ENCODE measurements around the gene ATP6V0A1.
"Not testable (repeated sequence)": the region's sequence is repeated elsewhere in the genome, so short reads cannot be mapped to it uniquely, and the experiment has no call there.

The ATP6V0A1 gene

DNA sequence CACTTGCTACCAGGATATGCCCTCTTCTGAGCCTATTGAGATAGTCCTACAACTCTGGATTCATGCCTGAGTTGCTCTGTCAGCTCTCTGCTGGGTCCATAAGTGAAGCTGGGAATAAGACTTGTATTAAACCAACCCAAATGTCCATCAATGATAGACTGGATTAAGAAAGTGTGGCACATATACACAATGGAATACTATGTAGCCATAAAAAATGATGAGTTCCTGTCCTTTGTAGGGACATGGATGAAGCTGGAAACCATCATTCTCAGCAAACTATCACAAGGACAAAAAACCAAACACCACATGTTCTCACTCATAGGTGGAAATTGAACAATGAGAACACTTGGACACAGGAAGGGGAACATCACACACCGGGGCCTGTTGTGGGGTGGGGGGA lies 19.1 kb downstream of the ATP6V0A1 start:
- not testable (repeated sequence) for DNase-seq

DNA sequence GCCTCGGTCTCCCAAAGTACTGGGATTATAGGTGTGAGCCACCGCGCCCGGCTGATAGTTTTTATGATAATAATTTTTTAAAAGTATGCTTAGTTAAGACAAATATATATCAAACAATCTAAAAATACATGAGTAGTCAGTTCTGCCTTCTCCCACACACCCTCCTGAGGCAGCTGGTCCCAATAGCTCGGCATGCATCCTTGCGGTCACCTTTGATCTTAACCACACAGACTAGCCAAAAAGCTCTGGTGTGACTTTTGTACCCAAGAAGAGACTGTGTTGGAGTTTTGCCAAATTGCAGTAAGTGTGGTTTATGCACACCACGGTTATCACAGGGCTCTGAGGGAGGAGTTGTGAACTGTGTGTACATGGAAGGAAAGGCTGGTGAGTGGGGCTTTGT lies 25.6 kb downstream of the ATP6V0A1 start:
- no peak for DNase-seq

DNA sequence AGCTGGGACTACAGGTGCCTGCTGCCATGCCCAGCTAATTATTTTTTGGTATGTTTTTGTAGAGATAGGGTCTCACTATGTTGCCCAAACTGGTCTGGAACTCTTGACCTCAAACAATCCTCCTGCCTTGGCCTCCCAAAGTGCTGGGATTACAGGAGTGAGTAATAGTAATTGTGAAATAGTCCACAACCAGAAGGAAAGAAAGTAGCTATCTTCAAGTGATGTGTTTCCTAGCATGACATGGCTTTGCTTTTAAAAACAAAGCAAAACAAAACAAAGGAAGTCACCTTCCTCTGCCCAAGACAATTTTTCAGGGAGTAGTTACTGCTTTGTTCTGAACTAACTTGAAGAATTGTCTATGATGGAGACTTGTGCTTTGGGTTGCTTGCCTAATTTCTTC lies 27.0 kb downstream of the ATP6V0A1 start:
- DNase-seq = no peak

DNA sequence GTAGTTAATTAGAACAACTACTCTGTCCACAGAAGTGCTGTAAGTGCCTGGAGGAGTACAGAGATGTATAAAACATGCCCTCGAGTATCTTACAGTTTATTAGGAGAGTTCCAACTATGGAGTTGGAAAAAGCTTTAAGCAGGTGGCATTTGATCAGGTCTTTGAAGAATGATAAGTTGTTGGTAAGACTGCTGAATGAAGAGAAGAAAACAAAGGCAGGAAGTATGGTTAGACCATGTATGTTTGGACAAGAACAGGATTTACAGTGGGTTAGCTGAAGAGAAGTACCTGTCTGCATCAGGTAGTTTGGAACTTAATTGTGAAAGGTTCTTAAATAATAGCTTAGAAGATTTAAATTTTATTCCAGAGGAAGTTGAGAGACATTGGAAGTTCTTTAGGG lies 29.4 kb downstream of the ATP6V0A1 start:
- DNase-seq = no peak

DNA sequence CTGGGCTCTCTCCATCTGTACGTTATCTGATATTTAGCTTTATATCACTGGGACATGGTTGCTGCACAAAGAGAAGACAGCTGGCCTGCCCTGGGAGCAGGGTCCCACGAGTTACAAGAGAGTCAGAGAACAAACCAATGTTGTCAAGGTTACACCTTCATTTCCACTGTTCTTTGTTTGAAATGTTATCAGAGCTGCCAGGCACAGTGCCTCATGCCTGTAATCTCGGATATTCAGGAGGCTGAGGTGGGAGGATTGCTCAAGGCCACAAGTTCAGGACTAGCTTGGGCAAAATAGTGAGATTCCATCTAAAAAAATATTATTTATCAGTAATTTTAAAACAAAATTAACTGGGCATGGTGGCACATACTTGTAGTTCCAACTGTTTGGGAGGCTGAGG lies 34.6 kb downstream of the ATP6V0A1 start:
- DNase-seq = no peak

DNA sequence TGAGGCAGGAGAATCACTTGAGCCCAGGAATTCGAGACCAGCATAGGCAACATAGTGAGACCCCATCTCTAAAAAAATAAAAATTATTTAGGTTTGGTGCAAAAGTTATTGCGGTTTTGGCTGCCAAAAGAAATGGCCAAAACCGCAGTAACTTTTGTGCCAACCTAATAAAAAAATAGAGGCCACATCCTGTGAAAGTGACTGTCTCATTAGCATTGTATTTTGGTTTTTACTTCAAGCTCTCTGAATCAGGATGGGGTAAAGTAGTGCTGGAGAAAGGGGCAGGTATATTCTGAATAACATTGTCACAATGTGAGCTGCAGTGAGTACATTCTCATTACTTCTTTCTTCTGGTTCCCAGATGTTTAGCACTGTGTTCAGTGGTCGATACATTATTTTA lies 36.0 kb downstream of the ATP6V0A1 start:
- no peak for DNase-seq

DNA sequence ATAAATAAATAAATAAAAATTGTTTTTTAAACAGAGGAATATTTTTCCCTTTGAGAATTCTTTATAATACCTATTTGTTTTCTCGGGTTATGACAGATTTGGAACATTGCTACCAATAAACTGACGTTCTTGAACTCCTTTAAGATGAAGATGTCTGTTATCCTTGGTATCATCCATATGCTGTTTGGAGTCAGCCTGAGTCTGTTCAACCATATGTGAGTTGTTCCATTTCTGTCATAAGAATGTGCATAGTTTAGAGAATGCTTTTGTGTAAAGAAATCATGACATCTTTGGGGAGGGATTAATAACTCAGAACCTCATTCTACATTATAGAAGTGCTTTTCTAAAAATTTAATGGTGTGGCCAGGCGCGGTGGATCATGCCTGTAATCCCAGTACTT lies 40.1 kb downstream of the ATP6V0A1 start:
- DNase-seq = no peak

DNA sequence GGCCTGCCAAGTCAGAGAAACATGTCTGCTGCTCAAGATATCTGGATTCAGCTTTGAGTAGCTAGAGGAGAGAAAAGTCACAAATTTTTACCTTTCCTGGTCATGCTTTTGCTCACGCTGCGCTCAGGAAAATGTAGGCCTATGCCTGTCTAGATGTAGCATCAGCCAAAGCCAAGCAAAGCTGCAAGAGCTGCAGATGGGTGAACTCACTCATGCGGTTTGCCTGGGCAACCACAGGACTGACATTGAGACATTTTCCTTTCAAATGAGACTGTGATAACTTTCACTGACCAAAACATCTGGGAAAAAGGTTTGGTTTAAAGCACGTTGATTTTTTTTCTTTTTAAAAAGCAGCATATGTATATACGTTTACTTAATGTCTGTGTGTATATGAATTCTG lies 43.4 kb downstream of the ATP6V0A1 start:
- DNase-seq = no peak

DNA sequence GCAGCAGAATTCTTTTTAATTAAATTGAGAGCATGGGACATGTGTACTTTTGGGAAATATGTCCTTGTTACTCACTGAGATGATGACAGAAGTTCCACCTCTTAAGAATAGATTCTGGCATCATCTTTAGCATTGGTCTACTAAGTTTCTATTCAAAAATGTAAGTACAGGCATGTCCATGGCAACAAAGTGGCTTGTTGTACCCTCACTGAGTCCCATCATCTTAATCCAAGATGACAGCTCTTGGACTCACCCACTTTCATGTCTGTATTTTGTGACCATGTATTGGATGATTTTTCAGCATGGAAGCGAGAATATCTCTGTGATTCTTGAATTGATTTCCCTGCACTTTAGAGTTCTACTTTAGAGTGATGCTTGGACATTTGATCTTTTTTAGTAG lies 44.2 kb downstream of the ATP6V0A1 start:
- DNase-seq = no peak

DNA sequence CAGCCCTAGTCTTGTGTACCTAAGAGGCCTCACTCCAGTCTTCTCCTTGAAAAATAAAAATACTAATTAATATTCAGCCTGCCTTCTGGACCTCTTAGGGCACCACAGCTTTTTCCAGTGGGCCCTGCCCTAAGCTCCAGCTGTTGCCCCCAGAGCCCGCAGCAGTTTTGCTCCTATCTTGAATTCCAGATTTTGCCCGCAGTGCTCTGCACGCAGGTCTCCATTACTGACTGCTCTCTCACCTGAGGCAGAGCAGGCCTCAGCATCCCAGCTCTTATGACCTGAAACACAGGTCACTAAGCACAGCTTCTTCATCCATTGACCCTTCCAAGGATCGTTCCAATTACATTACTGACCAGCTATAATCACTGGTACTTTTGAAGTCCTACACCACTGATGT lies 49.0 kb downstream of the ATP6V0A1 start:
- DNase-seq = no peak

DNA sequence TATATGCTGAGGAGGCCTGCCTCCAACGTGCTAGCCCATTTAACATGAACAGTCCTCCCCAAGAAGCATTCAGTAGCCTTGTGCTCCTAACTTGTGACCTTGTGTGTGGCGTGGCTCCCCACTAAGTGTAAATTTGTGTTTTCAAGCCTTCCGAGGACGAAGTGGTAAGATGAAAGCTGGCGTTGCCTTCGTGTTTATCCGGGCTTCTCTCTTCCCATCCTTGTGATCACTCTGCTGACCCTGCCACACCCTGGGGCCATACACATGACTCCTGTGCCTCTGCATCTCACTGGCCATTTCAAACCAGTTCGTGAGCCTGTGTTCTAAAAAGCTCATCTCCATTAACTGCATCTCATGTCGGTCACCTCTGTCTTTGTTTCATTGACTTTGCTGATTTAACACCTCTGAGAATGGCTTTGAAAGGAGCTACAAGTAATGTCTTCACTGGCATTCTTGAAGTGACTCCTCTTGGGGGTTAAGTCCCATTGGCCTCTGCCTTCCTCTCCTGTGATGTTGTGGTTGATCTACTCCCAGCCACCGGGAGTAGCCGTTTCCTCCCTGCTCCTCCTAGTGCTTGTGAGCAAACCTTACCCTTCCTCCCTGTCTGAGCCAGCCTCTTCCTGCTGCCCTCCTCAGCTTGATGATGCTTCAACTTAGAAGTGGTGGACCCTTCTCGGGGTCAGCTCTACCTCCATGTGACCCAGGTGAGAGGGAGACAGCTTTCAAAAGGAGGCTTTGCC lies 49.9 kb downstream of the ATP6V0A1 start:
- no peak for DNase-seq

DNA sequence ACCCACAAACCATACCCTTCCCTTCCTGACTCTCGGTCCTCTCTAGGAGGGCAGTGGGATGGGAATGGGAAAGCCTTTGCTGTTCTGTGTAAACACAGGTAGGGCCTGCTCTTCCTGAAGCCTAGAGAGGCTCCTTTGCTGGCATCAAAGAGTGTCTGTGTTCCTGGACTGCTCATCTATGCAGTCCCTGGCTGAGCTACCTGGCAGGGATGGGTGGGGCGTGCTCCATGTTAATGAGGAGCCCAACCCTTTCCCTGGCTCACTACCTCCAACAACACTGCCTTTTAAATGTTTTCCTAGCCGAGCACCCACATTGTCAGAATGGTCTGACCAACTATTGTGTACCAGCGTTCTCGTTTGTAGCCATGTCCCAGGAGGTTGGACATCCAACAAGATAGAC lies 50.7 kb downstream of the ATP6V0A1 start:
- no peak for DNase-seq

DNA sequence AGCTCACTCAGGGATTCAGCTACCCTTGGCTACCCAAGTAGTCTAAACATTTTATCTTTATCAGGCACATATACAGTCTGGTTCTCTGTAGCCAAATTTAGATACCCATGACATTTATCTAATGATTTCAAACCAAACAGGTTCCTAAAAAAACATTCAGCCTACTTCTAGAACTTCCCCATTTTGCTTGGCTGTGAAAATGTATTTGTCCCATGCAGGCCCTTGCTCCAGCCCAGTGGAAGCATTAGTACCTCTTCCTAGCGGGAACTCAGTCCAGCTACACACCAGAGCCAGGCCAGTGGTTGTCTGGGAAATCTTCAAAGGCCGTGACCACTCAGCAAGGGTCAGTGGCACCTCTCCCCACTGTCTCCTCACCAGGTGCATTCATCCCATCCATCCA lies 51.2 kb downstream of the ATP6V0A1 start:
- no peak for DNase-seq

DNA sequence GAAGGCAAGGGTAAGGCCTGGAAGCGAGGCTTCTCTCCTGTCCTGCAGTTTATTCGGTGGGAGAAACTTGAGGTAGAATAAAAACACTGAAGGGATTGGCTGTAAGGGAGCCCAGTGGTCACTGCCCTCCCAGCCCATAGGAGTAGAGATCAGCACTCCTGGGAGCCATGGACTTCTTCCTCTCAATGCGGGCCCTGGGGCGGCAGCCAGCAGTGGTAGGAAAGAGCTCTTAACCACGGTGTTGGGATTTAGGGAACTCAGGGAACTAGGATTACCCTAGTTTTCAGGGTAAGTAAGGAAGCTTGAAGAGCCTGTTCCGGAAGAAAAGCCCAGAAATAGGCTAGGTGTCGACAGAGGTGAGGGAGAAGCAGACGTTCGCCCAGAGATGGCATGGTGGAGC lies 53.6 kb downstream of the ATP6V0A1 start:
- DNase-seq = no peak

DNA sequence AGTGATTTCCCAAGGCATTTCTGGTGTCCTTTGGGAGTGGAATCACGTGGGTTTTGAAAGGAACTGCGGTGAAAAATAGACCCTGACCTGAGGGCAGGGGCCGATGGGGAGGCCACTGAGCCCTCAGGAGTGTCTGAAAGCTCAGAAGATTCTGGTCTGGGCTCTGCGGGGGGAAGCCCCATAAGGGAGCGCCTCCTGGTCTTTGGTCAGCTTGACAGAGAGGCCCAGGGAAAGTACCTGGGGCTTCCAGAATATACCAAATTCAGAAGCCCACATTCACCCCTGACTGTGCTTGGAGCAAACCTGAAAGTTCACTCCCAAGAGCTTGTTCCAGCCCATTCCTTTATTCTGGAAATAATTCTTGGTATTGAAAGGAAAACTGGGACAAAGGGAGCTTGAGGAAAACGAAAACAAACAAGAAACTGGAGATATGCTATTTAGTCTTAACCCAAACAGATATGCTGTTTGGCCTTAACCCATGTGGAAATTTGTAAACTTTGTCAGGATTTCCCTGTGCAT lies 54.1 kb downstream of the ATP6V0A1 start:
- DNase-seq = no peak

DNA sequence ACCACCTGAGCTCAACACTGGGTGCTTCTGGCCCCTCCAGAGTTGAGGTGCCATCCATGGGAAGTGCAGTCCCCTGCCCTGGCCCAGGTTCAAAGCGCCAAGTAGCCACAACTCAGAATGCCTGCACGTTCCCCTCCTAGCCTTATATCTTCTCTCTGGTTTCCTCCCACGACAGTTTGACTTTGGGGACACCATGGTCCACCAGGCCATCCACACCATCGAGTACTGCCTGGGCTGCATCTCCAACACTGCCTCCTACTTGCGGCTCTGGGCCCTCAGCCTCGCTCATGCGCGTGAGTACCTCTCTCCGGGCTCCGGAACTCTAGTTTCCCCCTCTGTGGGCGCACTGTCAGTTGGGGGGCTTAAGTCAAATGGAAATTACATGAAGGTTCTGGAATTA lies 55.0 kb downstream of the ATP6V0A1 start:
- DNase-seq = no peak

DNA sequence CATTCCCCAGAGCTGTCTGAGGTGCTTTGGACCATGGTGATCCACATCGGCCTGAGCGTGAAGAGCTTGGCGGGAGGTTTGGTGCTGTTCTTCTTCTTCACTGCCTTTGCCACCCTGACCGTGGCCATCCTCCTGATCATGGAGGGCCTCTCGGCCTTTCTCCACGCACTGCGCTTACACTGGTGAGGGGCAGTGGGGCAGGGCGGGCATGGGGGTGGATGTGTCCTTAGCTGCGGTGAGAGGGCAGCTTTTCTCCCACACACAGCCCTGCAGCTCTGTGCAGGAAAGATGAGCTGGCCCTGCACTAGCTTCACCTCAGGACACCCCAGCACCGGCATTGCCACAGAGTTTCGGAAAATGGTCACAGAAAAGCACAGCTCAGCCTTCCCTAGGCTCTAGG lies 55.6 kb downstream of the ATP6V0A1 start:
- DNase-seq = no peak

DNA sequence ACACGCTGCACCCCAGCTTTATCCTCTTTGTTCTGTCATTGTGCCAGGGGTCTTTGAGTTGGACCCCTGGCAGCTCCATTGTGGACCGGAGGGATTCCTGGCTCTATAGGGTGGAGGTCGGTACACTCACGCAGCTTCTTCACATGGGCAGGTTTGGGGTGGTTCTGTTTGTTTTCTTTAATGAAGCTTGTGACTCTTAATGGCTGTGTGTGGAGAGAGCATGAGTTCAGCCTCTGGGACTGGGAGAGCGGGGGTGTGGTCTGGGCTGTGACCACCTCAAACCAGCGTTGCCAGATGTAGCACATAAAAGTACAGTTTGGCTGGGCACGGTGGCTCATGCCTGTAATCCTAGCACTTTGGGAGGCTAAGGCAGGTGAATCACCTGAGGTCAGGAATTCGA lies 56.2 kb downstream of the ATP6V0A1 start:
- DNase-seq = no peak

DNA sequence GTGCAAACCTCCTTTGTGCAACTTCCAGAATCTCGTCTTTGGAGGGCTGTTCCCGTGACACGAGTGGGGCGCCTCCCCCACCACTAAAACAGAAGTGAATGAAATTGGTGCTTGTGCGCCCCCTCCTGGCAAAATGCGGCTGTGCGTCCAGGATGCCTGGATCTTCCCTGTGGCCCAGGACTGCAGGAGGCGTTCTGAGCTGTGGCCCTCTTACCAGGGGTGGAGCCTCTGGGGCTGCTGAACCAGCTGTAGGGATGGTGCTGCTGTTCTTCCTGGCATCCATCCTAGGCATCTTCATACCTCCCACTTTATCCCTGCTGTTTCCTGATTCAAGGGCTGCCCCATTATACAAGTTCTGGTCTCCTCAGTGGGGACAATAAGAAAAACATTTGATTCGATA lies 58.8 kb downstream of the ATP6V0A1 start:
- peak; percentile 92 for DNase-seq

DNA sequence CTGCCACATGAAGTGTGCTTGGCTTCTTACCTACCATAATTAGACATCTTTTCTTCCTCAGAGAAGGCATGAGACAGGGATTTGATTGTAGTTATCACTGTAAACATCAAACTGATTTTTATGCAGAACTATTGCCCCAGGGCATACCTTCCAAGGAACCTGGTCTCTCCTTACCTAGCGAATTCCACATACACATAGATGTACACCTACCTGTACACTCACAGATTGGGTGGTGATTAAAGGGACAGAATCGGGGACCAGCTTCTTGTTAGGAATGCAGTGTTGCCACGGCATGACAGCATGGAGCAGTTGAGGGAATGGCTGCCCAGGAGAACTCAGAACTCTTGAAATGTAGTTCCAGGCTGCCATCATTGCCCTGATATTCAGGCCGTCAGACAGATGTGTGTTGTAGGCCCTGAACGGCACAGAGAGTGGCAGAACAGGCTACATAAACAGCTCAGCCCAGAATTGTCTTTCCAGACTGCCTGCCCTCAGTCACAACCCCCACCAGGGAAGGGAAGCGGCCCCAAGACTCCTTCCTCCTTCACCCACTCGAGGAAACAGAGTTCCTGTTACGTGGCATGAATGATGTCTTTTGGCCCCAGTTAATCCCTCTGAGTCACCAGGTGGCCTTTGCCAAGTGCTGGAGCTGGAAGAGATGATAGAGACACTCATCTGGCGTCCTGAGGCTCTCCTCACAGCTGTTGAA lies 59.5 kb downstream of the ATP6V0A1 start:
- DNase-seq = peak; percentile 98

DNA sequence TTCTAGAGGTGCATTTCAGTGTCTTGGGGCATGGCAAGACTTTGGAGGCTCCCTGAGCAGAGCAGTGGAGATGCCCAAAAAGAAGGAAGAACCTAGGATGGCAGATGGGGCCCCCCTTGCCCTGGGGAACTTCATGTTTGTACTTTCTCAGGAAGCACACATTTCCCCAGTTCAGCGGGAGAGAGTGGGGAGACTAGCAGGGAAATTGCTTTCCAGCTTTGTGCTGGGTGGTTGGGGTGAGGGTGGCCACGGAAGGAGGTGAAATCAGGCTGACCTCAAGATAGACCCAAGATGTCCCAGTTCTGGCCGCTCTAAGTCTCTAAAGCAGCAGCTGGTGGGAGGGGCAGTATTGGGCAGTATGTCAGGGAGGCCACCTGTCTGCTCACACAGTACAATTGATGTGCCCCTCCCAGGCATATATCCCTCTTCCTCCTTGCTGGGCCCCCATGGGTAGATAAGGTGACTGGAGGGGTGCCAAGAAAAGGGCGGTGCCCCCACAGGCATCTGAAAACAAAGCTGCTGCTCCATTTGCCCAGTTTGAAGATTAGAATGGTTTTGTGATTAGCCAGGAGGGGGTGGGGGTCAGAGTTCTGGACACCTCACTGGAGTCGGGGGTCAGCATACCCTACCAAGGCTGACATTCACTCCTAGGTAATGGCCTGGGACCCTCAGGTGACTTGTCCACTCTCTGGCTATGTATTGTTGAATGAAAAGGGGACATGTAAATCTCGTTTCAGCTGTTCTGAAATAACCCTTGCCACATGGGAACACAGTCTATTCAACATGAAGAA lies 60.3 kb downstream of the ATP6V0A1 start:
- DNase-seq = peak; percentile 39

DNA sequence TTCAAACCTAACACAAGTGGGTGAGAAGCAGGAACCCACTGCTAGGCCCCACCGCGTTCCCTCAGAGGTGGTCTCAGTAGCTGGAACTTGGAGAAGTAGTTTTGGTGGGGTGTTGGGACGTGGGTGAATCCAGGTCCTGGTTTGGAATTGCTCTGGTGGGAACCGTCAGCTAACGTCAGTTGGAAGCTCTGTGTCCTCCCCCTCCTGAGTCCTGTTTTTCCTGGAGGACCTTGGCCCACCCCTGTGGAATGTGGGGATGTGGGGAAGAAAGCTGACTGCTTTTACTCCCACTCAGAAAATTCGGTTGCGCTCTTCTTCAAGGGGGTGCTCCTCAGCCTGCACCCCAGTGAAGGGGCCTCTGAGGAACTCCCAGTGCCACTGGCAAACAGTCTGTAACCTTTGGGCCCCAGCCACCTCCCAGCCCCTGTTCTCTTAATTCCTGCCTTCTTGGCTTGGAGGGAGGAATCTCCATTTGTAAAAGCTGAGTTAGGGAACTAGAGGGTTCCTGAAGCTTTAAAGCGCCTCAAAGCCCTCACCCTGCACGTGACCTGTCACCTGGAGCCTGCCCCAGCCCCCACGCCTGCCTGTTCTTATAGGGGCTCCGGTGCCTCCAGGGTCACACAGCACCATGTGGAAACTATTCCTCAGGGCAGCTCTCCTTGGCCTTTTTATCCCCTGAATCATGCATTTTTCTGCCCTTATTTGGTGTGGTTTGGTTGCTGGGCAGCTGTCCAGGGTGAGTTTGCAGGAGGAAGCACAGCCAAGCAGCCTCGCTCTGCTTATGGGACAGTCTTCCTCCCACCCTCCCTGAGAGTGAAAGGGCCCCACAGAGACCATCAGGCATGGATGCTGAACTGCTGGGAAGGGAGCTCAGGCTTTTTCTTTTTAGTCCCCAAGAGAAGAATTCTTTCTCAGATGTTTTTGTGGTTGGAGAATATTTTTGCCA lies 61.1 kb downstream of the ATP6V0A1 start:
- peak; percentile 100 for DNase-seq

DNA sequence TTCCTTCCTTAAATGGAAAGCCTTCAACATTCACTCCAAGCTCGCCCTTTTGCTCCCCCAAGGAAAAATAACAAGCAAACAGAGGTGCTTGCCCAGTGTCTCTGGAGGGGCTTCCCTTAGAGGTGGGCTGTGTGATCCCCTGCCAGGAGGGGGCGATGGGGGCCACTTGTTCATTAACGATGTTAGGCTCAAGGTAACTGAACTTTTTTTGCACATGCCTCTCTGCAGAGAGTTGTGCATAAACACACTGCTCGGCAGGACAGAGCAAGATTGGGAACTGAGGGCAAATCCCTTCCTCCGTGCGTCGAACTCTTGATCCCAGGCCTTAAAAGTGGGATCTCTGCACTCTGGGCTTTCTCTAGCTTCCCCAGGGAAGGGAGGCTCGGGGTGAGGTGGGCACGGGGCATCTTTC lies 61.9 kb downstream of the ATP6V0A1 start:
- DNase-seq = no peak

Measured in fibroblast of skin of right quadriceps (primary cell).